PC-3 (cell line): ENCODE measurements around the gene PSRC1.

Source experiments
- CTCF ChIP-seq: fragments of 300-600 bp; sonication (generic); conservative IDR thresholded peaks from 2 replicates; pipeline ENCODE4 v1.5.1; 2017; ENCODE audit warnings: antibody characterized with exemption, low read depth, mild to moderate bottlenecking, low read length
- EZH2phosphoT487 ChIP-seq: fragments of 300-600 bp; sonication (generic); IDR thresholded peaks from 2 replicates; pipeline ENCODE4 v1.6.1; 2018; ENCODE audit warnings: mild to moderate bottlenecking, antibody characterized with exemption, low read length, borderline replicate concordance

GRCh38 chr1:109292364-109292763, 9.4 kb upstream of the PSRC1 start:
- TF ChIP-seq CTCF (no peak), EZH2phosphoT487 (no peak)
